Ishikawa (cell line): ENCODE results near the gene COG1.

Experiments
- CEBPB ChIP-seq: IDR thresholded peaks from 2 replicates; pipeline ENCODE4 v1.6.1; 2012
- CREB1 ChIP-seq: IDR thresholded peaks from 2 replicates; pipeline ENCODE4 v1.6.1; 2012; ENCODE audit warnings: low read depth
- EGR1 ChIP-seq: IDR thresholded peaks from 2 replicates; pipeline ENCODE4 v1.6.1; 2012
- EP300 ChIP-seq: IDR thresholded peaks from 2 replicates; pipeline ENCODE4 v1.6.1; 2012; ENCODE audit warnings: borderline replicate concordance
- FOXM1 ChIP-seq: IDR thresholded peaks from 2 replicates; pipeline ENCODE4 v1.6.1; 2012; ENCODE audit warnings: low read depth, borderline replicate concordance
- NFIC ChIP-seq: IDR thresholded peaks from 2 replicates; pipeline ENCODE4 v1.6.1; 2012
- RAD21 ChIP-seq: IDR thresholded peaks from 2 replicates; pipeline ENCODE4 v1.6.1; 2012; ENCODE audit warnings: low read depth
- TAF1 ChIP-seq: IDR thresholded peaks from 2 replicates; pipeline ENCODE4 v1.6.1; 2012; ENCODE audit warnings: low read depth, mild to moderate bottlenecking
- TCF12 ChIP-seq: IDR thresholded peaks from 2 replicates; pipeline ENCODE4 v1.6.1; 2012; ENCODE audit warnings: low read depth
- TEAD4 ChIP-seq: IDR thresholded peaks from 2 replicates; pipeline ENCODE4 v1.6.1; 2012
- YY1 ChIP-seq: IDR thresholded peaks from 2 replicates; pipeline ENCODE4 v1.6.1; 2012; ENCODE audit warnings: low read depth
- ZBTB7A ChIP-seq: IDR thresholded peaks from 2 replicates; pipeline ENCODE4 v1.6.1; 2012; ENCODE audit warnings: low read depth
- TF ChIP-seq, protein P1 (sequence below): IDR thresholded peaks from 2 replicates; pipeline ENCODE4 v1.6.1; 2012
- TF ChIP-seq, protein P2 (sequence below): IDR thresholded peaks from 2 replicates; pipeline ENCODE4 v1.6.1; 2012; ENCODE audit warnings: low read depth, mild to moderate bottlenecking
- TF ChIP-seq, protein P3 (sequence below): IDR thresholded peaks from 2 replicates; pipeline ENCODE4 v1.6.1; 2012

Gene COG1

DNA sequence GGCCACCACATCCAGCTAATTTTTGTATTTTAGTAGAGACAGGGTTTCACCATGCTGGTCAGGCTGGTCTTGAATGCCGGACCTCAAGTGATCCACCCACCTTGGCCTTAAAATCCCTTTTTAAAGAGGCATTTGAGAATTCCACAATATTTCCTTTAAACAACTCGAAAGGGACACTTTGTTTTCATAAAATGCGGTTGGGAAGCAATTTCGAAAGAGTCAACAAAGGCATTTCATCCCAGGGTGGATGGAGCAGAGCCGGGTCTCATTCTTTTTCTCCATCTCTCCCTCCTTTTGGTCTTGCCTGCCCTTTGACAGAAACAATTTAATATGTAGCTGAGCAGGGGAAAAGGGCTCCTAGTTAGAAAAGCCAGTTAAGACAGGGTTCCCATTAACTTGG is 13.5 kb upstream of the COG1 start:
- TF ChIP-seq, protein P1, sequence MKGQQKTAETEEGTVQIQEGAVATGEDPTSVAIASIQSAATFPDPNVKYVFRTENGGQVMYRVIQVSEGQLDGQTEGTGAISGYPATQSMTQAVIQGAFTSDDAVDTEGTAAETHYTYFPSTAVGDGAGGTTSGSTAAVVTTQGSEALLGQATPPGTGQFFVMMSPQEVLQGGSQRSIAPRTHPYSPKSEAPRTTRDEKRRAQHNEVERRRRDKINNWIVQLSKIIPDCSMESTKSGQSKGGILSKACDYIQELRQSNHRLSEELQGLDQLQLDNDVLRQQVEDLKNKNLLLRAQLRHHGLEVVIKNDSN, result no peak
- TF ChIP-seq FOXM1 (no peak), TAF1 (no peak), YY1 (no peak), CEBPB (no peak), EGR1 (no peak)
- TF ChIP-seq, protein P2, sequence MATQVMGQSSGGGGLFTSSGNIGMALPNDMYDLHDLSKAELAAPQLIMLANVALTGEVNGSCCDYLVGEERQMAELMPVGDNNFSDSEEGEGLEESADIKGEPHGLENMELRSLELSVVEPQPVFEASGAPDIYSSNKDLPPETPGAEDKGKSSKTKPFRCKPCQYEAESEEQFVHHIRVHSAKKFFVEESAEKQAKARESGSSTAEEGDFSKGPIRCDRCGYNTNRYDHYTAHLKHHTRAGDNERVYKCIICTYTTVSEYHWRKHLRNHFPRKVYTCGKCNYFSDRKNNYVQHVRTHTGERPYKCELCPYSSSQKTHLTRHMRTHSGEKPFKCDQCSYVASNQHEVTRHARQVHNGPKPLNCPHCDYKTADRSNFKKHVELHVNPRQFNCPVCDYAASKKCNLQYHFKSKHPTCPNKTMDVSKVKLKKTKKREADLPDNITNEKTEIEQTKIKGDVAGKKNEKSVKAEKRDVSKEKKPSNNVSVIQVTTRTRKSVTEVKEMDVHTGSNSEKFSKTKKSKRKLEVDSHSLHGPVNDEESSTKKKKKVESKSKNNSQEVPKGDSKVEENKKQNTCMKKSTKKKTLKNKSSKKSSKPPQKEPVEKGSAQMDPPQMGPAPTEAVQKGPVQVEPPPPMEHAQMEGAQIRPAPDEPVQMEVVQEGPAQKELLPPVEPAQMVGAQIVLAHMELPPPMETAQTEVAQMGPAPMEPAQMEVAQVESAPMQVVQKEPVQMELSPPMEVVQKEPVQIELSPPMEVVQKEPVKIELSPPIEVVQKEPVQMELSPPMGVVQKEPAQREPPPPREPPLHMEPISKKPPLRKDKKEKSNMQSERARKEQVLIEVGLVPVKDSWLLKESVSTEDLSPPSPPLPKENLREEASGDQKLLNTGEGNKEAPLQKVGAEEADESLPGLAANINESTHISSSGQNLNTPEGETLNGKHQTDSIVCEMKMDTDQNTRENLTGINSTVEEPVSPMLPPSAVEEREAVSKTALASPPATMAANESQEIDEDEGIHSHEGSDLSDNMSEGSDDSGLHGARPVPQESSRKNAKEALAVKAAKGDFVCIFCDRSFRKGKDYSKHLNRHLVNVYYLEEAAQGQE, result no peak

DNA sequence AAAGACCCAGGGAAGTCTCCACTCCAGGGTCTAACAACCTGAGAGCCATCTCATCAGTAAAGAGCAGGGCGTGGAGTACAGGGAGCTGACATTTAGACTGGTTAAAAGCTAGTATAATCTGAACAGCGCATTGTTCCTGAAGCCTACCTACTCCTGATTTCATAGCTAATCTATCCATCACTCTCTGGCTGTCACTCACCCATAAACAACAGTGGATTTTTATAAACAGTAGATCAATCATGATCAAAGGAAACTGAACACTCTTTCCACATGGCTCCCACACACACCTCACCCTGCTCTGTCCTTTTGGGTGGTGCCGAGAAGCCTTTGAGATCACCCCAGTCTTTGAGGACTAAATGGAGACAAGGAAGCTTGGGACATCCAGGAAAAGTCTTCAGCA is 13.0 kb upstream of the COG1 start:
- TF ChIP-seq TCF12 (no peak), ZBTB7A (no peak), YY1 (no peak), FOXM1 (no peak), EGR1 (no peak), RAD21 (no peak)
- TF ChIP-seq, protein P1, result no peak

DNA sequence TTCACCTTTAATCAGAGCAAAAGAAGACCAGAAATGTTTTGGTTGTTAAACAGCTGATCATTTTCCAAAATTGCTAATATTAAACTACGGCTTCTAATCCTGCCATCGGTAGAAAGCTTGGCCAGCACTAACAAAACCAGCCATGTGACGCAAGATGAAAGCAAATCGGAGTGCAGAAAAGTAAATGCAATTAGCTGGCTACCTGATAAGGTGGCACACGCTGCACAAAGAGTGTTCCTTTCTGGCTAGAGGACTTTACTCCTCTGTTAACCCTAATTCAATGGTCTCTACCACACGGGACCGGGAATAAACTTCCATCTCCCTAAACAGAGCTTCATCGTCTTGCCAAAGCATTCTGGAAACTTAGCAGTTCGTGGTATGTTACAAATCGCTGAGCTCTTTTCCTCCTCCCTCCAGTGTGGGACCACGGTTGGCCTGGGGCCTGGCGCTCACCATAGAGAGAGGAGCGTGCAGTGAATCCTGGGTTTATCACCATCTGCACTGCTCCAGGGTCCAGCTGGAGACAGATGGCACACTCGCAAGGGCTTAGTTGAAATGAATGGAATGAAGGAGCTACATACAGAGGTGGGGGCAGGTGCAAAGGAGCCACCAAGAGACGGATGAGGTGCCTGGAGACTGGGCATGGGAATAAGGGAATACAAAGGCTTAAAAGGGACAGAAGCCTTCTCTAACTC is 10.1 kb upstream of the COG1 start:
- no peak for TF ChIP-seq YY1
- TF ChIP-seq, protein P1, result no peak
- TF ChIP-seq CREB1, result no peak
- TF ChIP-seq, protein P3, sequence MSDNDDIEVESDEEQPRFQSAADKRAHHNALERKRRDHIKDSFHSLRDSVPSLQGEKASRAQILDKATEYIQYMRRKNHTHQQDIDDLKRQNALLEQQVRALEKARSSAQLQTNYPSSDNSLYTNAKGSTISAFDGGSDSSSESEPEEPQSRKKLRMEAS, result no peak
- TF ChIP-seq, protein P2, result no peak
- no peak for TF ChIP-seq CEBPB
- no peak for TF ChIP-seq ZBTB7A
- TF ChIP-seq FOXM1, result no peak
- TF ChIP-seq EP300, result no peak
- no peak for TF ChIP-seq TCF12
- no peak for TF ChIP-seq TAF1
- no peak for TF ChIP-seq EGR1
- TF ChIP-seq NFIC, result no peak
- no peak for TF ChIP-seq RAD21

DNA sequence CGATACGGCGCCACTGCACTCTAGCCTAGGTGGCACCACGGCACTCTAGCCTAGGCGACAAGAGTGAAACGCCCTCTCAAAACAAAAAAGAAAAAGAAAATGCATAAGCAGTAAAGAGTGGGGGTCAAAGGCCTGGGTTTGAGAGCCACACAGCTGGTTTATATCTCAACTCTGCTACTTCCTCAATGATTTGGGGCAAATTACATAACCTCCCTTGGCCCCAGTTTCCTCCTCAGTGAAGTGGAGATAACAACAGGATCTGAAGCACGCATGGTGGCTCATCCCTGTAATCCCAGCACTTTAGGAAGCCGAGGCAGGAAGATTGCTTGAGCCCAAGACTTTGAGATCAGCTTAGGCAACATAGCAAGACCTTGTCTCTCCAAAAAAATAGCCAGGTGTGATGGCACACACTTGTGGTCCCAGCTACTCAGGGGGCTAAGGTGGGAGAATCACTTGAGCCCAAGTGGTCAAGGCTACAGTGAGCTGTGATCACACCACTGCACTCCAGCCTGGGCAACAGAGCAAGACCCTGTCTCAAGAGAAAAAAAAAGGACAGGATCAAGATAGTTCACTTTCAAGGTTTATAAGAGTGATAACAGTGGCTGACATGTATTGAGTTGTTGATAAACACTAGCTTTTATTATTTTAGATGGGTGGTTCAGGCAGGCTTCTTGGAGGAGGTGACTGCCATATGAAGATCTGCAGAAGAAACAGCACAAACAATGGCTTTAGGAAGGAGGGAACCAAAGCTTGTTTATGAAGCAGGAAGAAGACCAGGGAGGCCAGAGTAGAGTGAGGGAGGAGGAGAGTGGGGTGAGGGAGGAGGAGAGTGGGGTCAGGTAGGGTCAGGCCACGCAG is 8.5 kb upstream of the COG1 start:
- TF ChIP-seq NFIC (no peak), TAF1 (no peak), RAD21 (no peak), CREB1 (no peak), TCF12 (no peak), EP300 (no peak), TEAD4 (no peak), YY1 (no peak), FOXM1 (no peak), ZBTB7A (no peak)

DNA sequence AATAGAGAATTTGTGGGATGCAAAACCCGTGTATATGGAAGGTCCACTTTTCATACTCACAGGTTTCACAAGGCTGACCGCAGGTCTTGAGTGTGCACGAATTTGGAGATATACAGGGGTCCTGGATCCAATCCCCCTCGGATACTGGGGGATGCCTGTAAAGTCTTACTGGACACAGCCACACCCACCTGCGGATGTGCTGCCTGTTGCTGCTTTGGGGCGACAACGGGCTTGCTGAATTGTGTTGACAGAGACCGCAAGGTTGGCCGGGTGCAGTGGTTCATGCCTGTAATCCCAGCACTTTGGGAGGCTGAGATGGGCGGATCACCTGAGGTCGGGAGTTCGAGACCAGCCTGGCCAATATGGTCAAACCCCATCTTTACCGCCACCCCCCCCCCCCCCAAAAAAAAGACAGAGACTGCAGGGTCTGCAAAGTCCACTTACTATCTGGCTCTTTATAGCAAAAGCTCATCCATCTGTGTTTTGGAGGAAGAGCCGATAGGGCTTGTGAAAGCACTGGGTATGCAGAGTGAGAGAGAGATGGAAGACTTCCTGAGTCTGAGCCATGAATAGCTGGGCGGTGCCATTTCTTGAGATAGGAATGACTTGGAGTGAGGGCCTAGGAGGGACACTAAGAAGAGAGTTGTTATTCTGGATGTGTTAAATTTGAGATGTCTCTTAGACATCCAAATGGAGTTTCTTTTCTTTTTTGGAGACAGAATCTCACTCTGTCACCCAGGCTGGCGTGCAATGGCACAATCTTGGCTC is 6.4 kb upstream of the COG1 start:
- TF ChIP-seq CREB1 (no peak), NFIC (no peak), TEAD4 (no peak), EP300 (no peak), EGR1 (no peak), TAF1 (no peak), FOXM1 (no peak), YY1 (no peak), RAD21 (no peak), TCF12 (no peak), CEBPB (no peak), ZBTB7A (no peak)
- TF ChIP-seq, protein P1, result no peak
- TF ChIP-seq, protein P3, result no peak
- TF ChIP-seq, protein P2, result no peak
